22Rv1 (cell line): Measurements from ENCODE around the gene CSAG2.
"Not testable (repeated sequence)": the region's sequence is repeated elsewhere in the genome, so short reads cannot be mapped to it uniquely, and the experiment has no call there.

Experiments used
- CTCF ChIP-seq: fragments of 450-650 bp; IDR thresholded peaks from 2 replicates; pipeline ENCODE4 v1.5.1; 2017; ENCODE audit warnings: mild to moderate bottlenecking
- ZFX ChIP-seq: fragments of 450-650 bp; IDR thresholded peaks from 2 replicates; pipeline ENCODE4 v1.6.1; 2017; ENCODE audit warnings: antibody characterized with exemption, borderline replicate concordance

DNA sequence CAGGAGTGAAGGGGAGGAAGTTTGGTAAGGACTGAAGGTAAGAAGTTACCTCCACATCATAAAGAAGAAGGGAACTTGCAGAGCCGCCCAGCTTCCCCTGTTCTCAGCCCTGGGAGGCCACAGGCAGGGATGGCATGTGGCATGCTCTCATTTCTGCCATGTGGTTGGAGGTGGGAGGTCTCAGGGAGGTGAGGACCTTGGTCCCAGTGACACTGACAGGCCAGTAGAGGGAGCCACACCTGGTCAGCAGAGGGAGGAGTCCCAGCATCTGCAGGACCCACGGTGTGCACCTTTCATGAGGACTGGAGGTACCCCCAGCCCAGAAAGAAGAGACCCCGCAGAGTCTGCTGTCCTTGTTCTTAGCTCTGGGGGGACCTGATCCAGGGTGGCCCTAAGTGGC is 28.1 kb downstream of the CSAG2 start:
- TF ChIP-seq CTCF, ZFX: not testable (repeated sequence)
